Transverse colon (tissue), 4 donors: ENCODE results near the gene PDSS1. TPM values are rescaled to one million over a fixed set of nuclear protein-coding genes. Genes with fewer than 3 reads are reported as not detected.

Experiments used
- DNase-seq: peaks from one replicate; pipeline ENCODE4 v3.0.0-alpha.2; 2019
- H3K27ac ChIP-seq, 4 donors: fragments of 200-600 bp; sonication (generic); 2 replicates each; pipeline ENCODE4 v1.5.1; 2016 to 2018; ENCODE audit warnings: inconsistent platforms in 4 of 4
- H3K27me3 ChIP-seq: fragments of 200-600 bp; sonication (generic); 2 replicates; pipeline ENCODE4 v1.5.1; 2017; ENCODE audit warnings: inconsistent platforms
- H3K36me3 ChIP-seq, 4 donors: fragments of 200-600 bp; sonication (generic); 2 replicates each; pipeline ENCODE4 v1.5.1; 2017 to 2019; ENCODE audit warnings: inconsistent platforms in 4 of 4
- H3K4me1 ChIP-seq, 4 donors: fragments of 200-600 bp; sonication (generic); 2 replicates each; pipeline ENCODE4 v1.5.1; 2017 to 2020; ENCODE audit warnings: inconsistent platforms in 4 of 4
- H3K4me3 ChIP-seq, 4 donors: fragments of 200-600 bp; sonication (generic); 1 replicate in 1 of 4; 2 replicates in 3 of 4; pipeline versions ENCODE4 v1.5.1 to v1.6.1; 2017 to 2019; ENCODE audit warnings: inconsistent platforms in 4 of 4
- H3K9me3 ChIP-seq, 2 donors: fragments of 200-600 bp; sonication (generic); 2 replicates each; pipeline ENCODE4 v1.5.1; 2017 to 2019; ENCODE audit warnings: inconsistent platforms in 2 of 2
- CTCF ChIP-seq, 5 experiments: fragments of 200-600 bp in 3 of 5; fragments of 450-650 bp in 2 of 5; sonication (generic) in 3 of 5; IDR thresholded peaks; 1 replicate in 2 of 5; 2 replicates in 3 of 5; pipeline ENCODE4 v1.5.1; 2016 to 2017; ENCODE audit warnings: antibody characterized with exemption in 5 of 5, inconsistent platforms in 3 of 5, mild to moderate bottlenecking in 2 of 5, moderate library complexity in 1 of 5
- EP300 ChIP-seq: sonication (generic); formaldehyde crosslinking; IDR thresholded peaks from one replicate; pipeline ENCODE4 v1.6.1; 2017; ENCODE audit warnings: antibody characterized with exemption, low read depth
- POLR2A ChIP-seq: fragments of 450-650 bp; IDR thresholded peaks from one replicate; pipeline ENCODE4 v1.6.1; 2016; ENCODE audit warnings: antibody characterized with exemption, mild to moderate bottlenecking, moderate library complexity
- POLR2AphosphoS5 ChIP-seq, 3 donors: sonication (generic); formaldehyde crosslinking; IDR thresholded peaks; one replicate each; pipeline ENCODE4 v1.6.1; 2016; ENCODE audit warnings: antibody characterized with exemption in 3 of 3
- WGBS, 2 donors: methylation state at CpG; one replicate each; pipeline ENCODE4 v1.1.5; 2018; ENCODE audit warnings: low coverage in 1 of 2; 5-methylcytosine and 5-hydroxymethylcytosine counted together
- in situ Hi-C, 4 donors: fragments of 200-750 bp; cut with MboI; loops; one replicate each; pipeline versions ENCODE4 v1.15.0 to v1.15.1; 2017; ENCODE audit warnings: low sequenced_read_pairs in 3 of 4, low pct_ligation_motif_present in 1 of 4, low pct_unique_long_range_greater_than_20kb in 1 of 4
- intact Hi-C: fragments of 100-400 bp; cut with DNase I; formaldehyde crosslinking; loops from one replicate; pipeline ENCODE4 v1.15.1; 2023; ENCODE audit warnings: low total_unique reads
- total RNA-seq, 4 donors: library from RNA; depleted of rRNA; stranded (reverse); fragments of >200 nt; gene quantifications; one replicate each; pipeline ENCODE4 v1.1.0, GENCODE V29; 2016

The PDSS1 gene
- total RNA-seq, 4 donors from 2014 or later, result 13.1 to 66.7 (median 23.8) TPM

GRCh38 chr10:26746061-26746460, 48.6 kb downstream of the PDSS1 start:
- H3K9me3 ChIP-seq, result no peaks in the 10 kb centered on the region
- H3K27ac ChIP-seq, result no peak overlapping the region
- no peak for TF ChIP-seq CTCF (IDR thresholded peaks at IDR 0.05)
- H3K27me3 ChIP-seq, result no peaks in the 10 kb centered on the region
- intact Hi-C loops (no loop called here), in situ Hi-C loops (loop anchor here in 2 of 4 donors (10.0 to 25.0 kb wide), 2 partner anchors 109 to 116 kb away; partner anchors contain the start of gene ABI1 (in 1 of the 2))
- no peak overlapping the region for H3K4me3 ChIP-seq
- no peaks in the 10 kb centered on the region for H3K4me1 ChIP-seq
- 67 to 80% methylated on average over 5 of the region's 5 CpGs for WGBS, 2 donors
- no peak for DNase-seq
- H3K36me3 ChIP-seq, result peaks cover 0 to 43% (median 5%) of the 10 kb centered on the region in 4 donors

- peaks cover 0 to 21% (median 0%) of the 10 kb centered on the region in 4 donors for H3K36me3 ChIP-seq
- H3K9me3 ChIP-seq, result no peaks in the 10 kb centered on the region
- H3K27ac ChIP-seq, result no peak overlapping the region
- H3K27me3 ChIP-seq, result no peaks in the 10 kb centered on the region
- DNase-seq, result no peak
- H3K4me1 ChIP-seq, result no peaks in the 10 kb centered on the region
- TF ChIP-seq EP300 (no peak), POLR2AphosphoS5 (IDR thresholded peaks at IDR 0.05) (no peak), CTCF (IDR thresholded peaks at IDR 0.05) (no peak), POLR2A (no peak)
- H3K4me3 ChIP-seq, result no peak overlapping the region
- WGBS, 2 donors, result 71% methylated on average over 3 to 4 of the region's 4 CpGs
- intact Hi-C loops, result no loop called here
- in situ Hi-C loops, result no loop called here
Observed at GRCh38 chr10:26755443-26755903, 58.0 kb downstream of the PDSS1 start.

- Histone ChIP-seq H3K36me3 (peaks cover 0 to 14% (median 0%) of the 10 kb centered on the region in 4 donors), H3K27me3 (no peaks in the 10 kb centered on the region), H3K27ac (no peak overlapping the region), H3K4me1 (no peaks in the 10 kb centered on the region), H3K4me3 (no peak overlapping the region), H3K9me3 (no peaks in the 10 kb centered on the region)
- no peak for DNase-seq
- in situ Hi-C loops, result no loop called here
- 88 to 94% methylated on average over 4 of the region's 4 CpGs for WGBS, 2 donors
- TF ChIP-seq POLR2A (no peak), CTCF (IDR thresholded peaks at IDR 0.05) (no peak), EP300 (no peak), POLR2AphosphoS5 (IDR thresholded peaks at IDR 0.05) (no peak)
- intact Hi-C loops, result no loop called here
Observed at GRCh38 chr10:26759008-26759407, 61.5 kb downstream of the PDSS1 start.

- TF ChIP-seq POLR2A (no peak), EP300 (no peak), CTCF (IDR thresholded peaks at IDR 0.05) (no peak), POLR2AphosphoS5 (IDR thresholded peaks at IDR 0.05) (no peak)
- Histone ChIP-seq H3K27me3 (no peaks in the 10 kb centered on the region), H3K4me3 (no peak overlapping the region), H3K27ac (no peak overlapping the region), H3K36me3 (peaks cover 0 to 13% (median 1%) of the 10 kb centered on the region in 4 donors), H3K4me1 (no peaks in the 10 kb centered on the region), H3K9me3 (no peaks in the 10 kb centered on the region)
- in situ Hi-C loops, result no loop called here
- 95 to 100% methylated on average over 1 to 2 of the region's 2 CpGs for WGBS, 2 donors
- no peak for DNase-seq
- intact Hi-C loops, result no loop called here
Observed at GRCh38 chr10:26765549-26765948, 68.0 kb downstream of the PDSS1 start.
